Measurements from ENCODE around the gene CES4A. TPM values are rescaled to one million over a fixed set of nuclear protein-coding genes. Genes with fewer than 3 reads are reported as not detected.
"Not testable (repeated sequence)": the region's sequence is repeated elsewhere in the genome, so short reads cannot be mapped to it uniquely, and the experiment has no call there.

CES4A gene
- total RNA-seq: 10 to 100 TPM in 3 of 8 experiments, 1 to 10 TPM in 4, under 1 TPM in 1; 0.96 to 27.4 (median 7.1) TPM

GRCh38 chr16:66988197-66988788 is at the start of gene CES4A:
CES4A (plus strand) TSS chr16:66988589; CDS start chr16:66988773, 184 bp downstream.
- Histone ChIP-seq H3K27ac (no peak within 1 kb of the TSS), H3K4me3 (no peak within 1 kb of the TSS), H3K4me1 (replicated peaks in 1 of 2) (no peaks in the 10 kb centered on the region)
- whole genome bisulfite sequencing, 10 experiments: 21 to 100% (median 67%) methylated on average over 1 to 8 of the region's 11 CpGs; no CpG with 5 or more reads in 3 of the 10 experiments
- peak in 3 of 8 experiments; percentile 45 to 95 (median 85) for ATAC-seq (replicated peaks in 6 of 8)
- in situ Hi-C loops (cut with MboI; ENCODE audit: low pct_unique_long_range_greater_than_20kb in 2 of 9, low sequenced_read_pairs in 9 of 9, unreplicated experiment in 9 of 9): loop anchor here in 1 of 9 experiments (25.0 kb wide), 1 partner anchor 174 kb away; the partner anchor contains the start of genes B3GNT9, FBXL8, HSF4 and NOL3

GRCh38 chr16:66939366-66939765 is 49.0 kb upstream of the CES4A start:
- in situ Hi-C loops (cut with MboI; ENCODE audit: low pct_unique_long_range_greater_than_20kb in 2 of 9, low sequenced_read_pairs in 9 of 9, unreplicated experiment in 9 of 9): loop anchor here in 1 of 9 experiments (25.0 kb wide), 1 partner anchor 473 kb away; the partner anchor contains the start of gene ZDHHC1
- no peak overlapping the region for H3K27ac ChIP-seq
- no peak for ATAC-seq (replicated peaks in 6 of 8)
- H3K4me3 ChIP-seq: no peak overlapping the region
- H3K4me1 ChIP-seq (replicated peaks in 1 of 2): peaks cover 11 to 13% of the 10 kb centered on the region in 2 donors

- in situ Hi-C loops (cut with MboI; ENCODE audit: low pct_unique_long_range_greater_than_20kb in 2 of 9, low sequenced_read_pairs in 9 of 9, unreplicated experiment in 9 of 9): loop anchor here in 1 of 9 experiments (25.0 kb wide), 1 partner anchor 472 kb away; the partner anchor contains the start of gene ZDHHC1
- 80 to 100% (median 92%) methylated on average over 1 to 5 of the region's 16 CpGs; no CpG with 5 or more reads in 5 of the 10 experiments for WGBS, 10 experiments
- Histone ChIP-seq H3K4me1 (replicated peaks in 1 of 2) (peaks cover 11 to 13% of the 10 kb centered on the region in 2 donors), H3K27ac (no peak overlapping the region), H3K4me3 (no peak overlapping the region)
- ATAC-seq (replicated peaks in 6 of 8): no peak
Measured at GRCh38 chr16:66940236-66940635, 48.2 kb upstream of the CES4A start.

- WGBS, 10 experiments: 55 to 100% (median 80%) methylated on average over 3 to 4 of the region's 5 CpGs; no CpG with 5 or more reads in 7 of the 10 experiments
- in situ Hi-C loops (cut with MboI; ENCODE audit: low pct_unique_long_range_greater_than_20kb in 2 of 9, low sequenced_read_pairs in 9 of 9, unreplicated experiment in 9 of 9): loop anchor here in 1 of 9 experiments (25.0 kb wide), 1 partner anchor 469 kb away; the partner anchor contains the start of gene ZDHHC1
- Histone ChIP-seq H3K27ac (no peak overlapping the region), H3K4me1 (replicated peaks in 1 of 2) (peaks cover 0 to 3% of the 10 kb centered on the region in 2 donors), H3K4me3 (no peak overlapping the region)
- no peak for ATAC-seq (replicated peaks in 6 of 8)
Measured at GRCh38 chr16:66942981-66943380, 45.4 kb upstream of the CES4A start.

GRCh38 chr16:66943426-66944053 is 44.8 kb upstream of the CES4A start:
- in situ Hi-C loops (cut with MboI; ENCODE audit: low pct_unique_long_range_greater_than_20kb in 2 of 9, low sequenced_read_pairs in 9 of 9, unreplicated experiment in 9 of 9): loop anchor here in 1 of 9 experiments (25.0 kb wide), 1 partner anchor 469 kb away; the partner anchor contains the start of gene ZDHHC1
- Histone ChIP-seq H3K27ac (no peak overlapping the region), H3K4me1 (replicated peaks in 1 of 2) (peaks cover 0 to 8% of the 10 kb centered on the region in 2 donors), H3K4me3 (no peak overlapping the region)
- peak in 1 of 8 experiments; percentile 5 for ATAC-seq (replicated peaks in 6 of 8)
- 90 to 100% (median 95%) methylated on average over 1 to 2 of the region's 15 CpGs; no CpG with 5 or more reads in 6 of the 10 experiments for WGBS, 10 experiments

GRCh38 chr16:66944054-66944441 is 44.3 kb upstream of the CES4A start:
- no peak for ATAC-seq (replicated peaks in 6 of 8)
- in situ Hi-C loops (cut with MboI; ENCODE audit: low pct_unique_long_range_greater_than_20kb in 2 of 9, low sequenced_read_pairs in 9 of 9, unreplicated experiment in 9 of 9): loop anchor here in 1 of 9 experiments (25.0 kb wide), 1 partner anchor 468 kb away; the partner anchor contains the start of gene ZDHHC1
- Histone ChIP-seq H3K4me1 (replicated peaks in 1 of 2) (peaks cover 3 to 10% of the 10 kb centered on the region in 2 donors), H3K27ac (no peak overlapping the region), H3K4me3 (no peak overlapping the region)
- 50 to 100% (median 100%) methylated on average over 1 to 4 of the region's 5 CpGs for WGBS, 10 experiments

GRCh38 chr16:66944971-66945370 is 43.4 kb upstream of the CES4A start:
- not testable (repeated sequence) for H3K27ac ChIP-seq; ATAC-seq (replicated peaks in 6 of 8); H3K4me3 ChIP-seq
- peaks cover 4 to 10% of the 10 kb centered on the region in 2 donors for H3K4me1 ChIP-seq (replicated peaks in 1 of 2)
- in situ Hi-C loops (cut with MboI; ENCODE audit: low pct_unique_long_range_greater_than_20kb in 2 of 9, low sequenced_read_pairs in 9 of 9, unreplicated experiment in 9 of 9): loop anchor here in 1 of 9 experiments (25.0 kb wide), 1 partner anchor 467 kb away; the partner anchor contains the start of gene ZDHHC1
- WGBS, 10 experiments: 40 to 100% (median 84%) methylated on average over 1 to 7 of the region's 9 CpGs; no CpG with 5 or more reads in 2 of the 10 experiments

- no peak overlapping the region for H3K4me3 ChIP-seq
- 20 to 100% (median 77%) methylated on average over 1 to 4 of the region's 4 CpGs; no CpG with 5 or more reads in 4 of the 10 experiments for WGBS, 10 experiments
- in situ Hi-C loops (cut with MboI; ENCODE audit: low pct_unique_long_range_greater_than_20kb in 2 of 9, low sequenced_read_pairs in 9 of 9, unreplicated experiment in 9 of 9): loop anchor here in 1 of 9 experiments (25.0 kb wide), 1 partner anchor 466 kb away; the partner anchor contains the start of gene ZDHHC1
Measured at GRCh38 chr16:66945939-66946338, 42.5 kb upstream of the CES4A start.

GRCh38 chr16:66946541-66946940 is 41.8 kb upstream of the CES4A start:
- in situ Hi-C loops (cut with MboI; ENCODE audit: low pct_unique_long_range_greater_than_20kb in 2 of 9, low sequenced_read_pairs in 9 of 9, unreplicated experiment in 9 of 9): loop anchor here in 1 of 9 experiments (25.0 kb wide), 1 partner anchor 466 kb away; the partner anchor contains the start of gene ZDHHC1
- ATAC-seq (replicated peaks in 6 of 8): no peak
- no peak overlapping the region for H3K27ac ChIP-seq
- WGBS, 10 experiments: 43 to 87% (median 66%) methylated on average over 1 to 6 of the region's 7 CpGs; no CpG with 5 or more reads in 3 of the 10 experiments
- no peak overlapping the region for H3K4me3 ChIP-seq
- H3K4me1 ChIP-seq (replicated peaks in 1 of 2): peaks cover 4 to 10% of the 10 kb centered on the region in 2 donors

More at GRCh38 chr16:66945939-66946338, 42.5 kb upstream of the CES4A start:
- H3K4me1 ChIP-seq (replicated peaks in 1 of 2): peaks cover 4 to 10% of the 10 kb centered on the region in 2 donors
- H3K27ac ChIP-seq: no peak overlapping the region
- ATAC-seq (replicated peaks in 6 of 8): no peak

GRCh38 chr16:66946974-66947301 is 41.5 kb upstream of the CES4A start:
- Histone ChIP-seq H3K4me3 (no peak overlapping the region), H3K27ac (no peak overlapping the region), H3K4me1 (replicated peaks in 1 of 2) (peaks cover 4 to 10% of the 10 kb centered on the region in 2 donors)
- ATAC-seq (replicated peaks in 6 of 8): peak in 1 of 8 experiments; percentile 2
- 0 to 43% (median 29%) methylated on average over 1 to 5 of the region's 5 CpGs for WGBS, 10 experiments
- in situ Hi-C loops (cut with MboI; ENCODE audit: low pct_unique_long_range_greater_than_20kb in 2 of 9, low sequenced_read_pairs in 9 of 9, unreplicated experiment in 9 of 9): loop anchor here in 1 of 9 experiments (25.0 kb wide), 1 partner anchor 465 kb away; the partner anchor contains the start of gene ZDHHC1

- Histone ChIP-seq H3K4me3 (peak overlapping the region in 3 of 5 donors; percentile 12 to 24 (median 20)), H3K4me1 (replicated peaks in 1 of 2) (peaks cover 4 to 10% of the 10 kb centered on the region in 2 donors), H3K27ac (no peak overlapping the region)
- in situ Hi-C loops (cut with MboI; ENCODE audit: low pct_unique_long_range_greater_than_20kb in 2 of 9, low sequenced_read_pairs in 9 of 9, unreplicated experiment in 9 of 9): loop anchor here in 1 of 9 experiments (25.0 kb wide), 1 partner anchor 465 kb away; the partner anchor contains the start of gene ZDHHC1
- peak; percentile 53 to 86 (median 63) for ATAC-seq (replicated peaks in 6 of 8)
- WGBS, 10 experiments: 0% methylated on average over 1 to 2 of the region's 23 CpGs; no CpG with 5 or more reads in 4 of the 10 experiments
Measured at GRCh38 chr16:66947302-66948065, 40.9 kb upstream of the CES4A start.
